NT2/D1 (cell line): ENCODE measurements around the gene SUGP1.

ENCODE experiments used
- DNase-seq: peaks from one replicate; pipeline ENCODE4 v3.0.0-alpha.2; 2011; ENCODE audit warnings: low read depth, low spot score
- H3K27me3 ChIP-seq: 2 replicates; pipeline ENCODE4 v1.6.0; 2011; ENCODE audit warnings: mild to moderate bottlenecking; ENCODE audit not compliant: insufficient read length, insufficient read depth
- H3K36me3 ChIP-seq: 2 replicates; pipeline ENCODE4 v1.6.1; 2011; ENCODE audit warnings: mild to moderate bottlenecking, low read length, mixed read lengths; ENCODE audit not compliant: insufficient read depth, insufficient read length
- H3K4me1 ChIP-seq: 2 replicates; pipeline ENCODE4 v1.5.1; 2011; ENCODE audit not compliant: insufficient read depth, insufficient read length
- H3K4me3 ChIP-seq: 2 replicates; pipeline ENCODE4 v1.5.1; 2011; ENCODE audit warnings: low read depth; ENCODE audit not compliant: insufficient read length
- H3K9ac ChIP-seq: 2 replicates; pipeline ENCODE4 v1.6.0; 2011; ENCODE audit warnings: low read depth; ENCODE audit not compliant: insufficient read length
- H3K9me3 ChIP-seq: 2 replicates; pipeline ENCODE4 v1.5.1; 2011; ENCODE audit warnings: mild to moderate bottlenecking, low read length; ENCODE audit not compliant: insufficient read depth
- SUZ12 ChIP-seq: IDR thresholded peaks from 2 replicates; pipeline ENCODE4 v1.6.1; 2011; ENCODE audit not compliant: insufficient read length, insufficient read depth; ENCODE audit errors: extremely low read depth
- YY1 ChIP-seq: IDR thresholded peaks from 2 replicates; pipeline ENCODE4 v1.6.1; 2011; ENCODE audit not compliant: insufficient read length, insufficient read depth
- ZNF274 ChIP-seq: IDR thresholded peaks from 2 replicates; pipeline ENCODE4 v1.6.1; 2011; ENCODE audit warnings: mild to moderate bottlenecking, low read depth, low read length

Gene SUGP1

GRCh38 chr19:19276851-19277250 is 43.5 kb downstream of the SUGP1 start:
- H3K9me3 ChIP-seq: no peaks in the 10 kb centered on the region
- TF ChIP-seq YY1: no peak
- TF ChIP-seq ZNF274: no peak
- no peak for TF ChIP-seq SUZ12
- peaks cover 11% of the 10 kb centered on the region for H3K4me1 ChIP-seq
- peaks cover 71% of the 10 kb centered on the region for H3K36me3 ChIP-seq
- peaks cover 9% of the 10 kb centered on the region for H3K27me3 ChIP-seq
- DNase-seq: no peak
- no peak overlapping the region for H3K9ac ChIP-seq
- H3K4me3 ChIP-seq: no peak overlapping the region

- Histone ChIP-seq H3K9ac (no peak overlapping the region), H3K9me3 (no peaks in the 10 kb centered on the region), H3K4me3 (no peak overlapping the region), H3K4me1 (peaks cover 11% of the 10 kb centered on the region), H3K27me3 (peaks cover 11% of the 10 kb centered on the region), H3K36me3 (peaks cover 67% of the 10 kb centered on the region)
- TF ChIP-seq SUZ12 (no peak), YY1 (no peak), ZNF274 (no peak)
- DNase-seq: no peak
Measured at GRCh38 chr19:19276386-19276785, 43.9 kb downstream of the SUGP1 start.

DNA sequence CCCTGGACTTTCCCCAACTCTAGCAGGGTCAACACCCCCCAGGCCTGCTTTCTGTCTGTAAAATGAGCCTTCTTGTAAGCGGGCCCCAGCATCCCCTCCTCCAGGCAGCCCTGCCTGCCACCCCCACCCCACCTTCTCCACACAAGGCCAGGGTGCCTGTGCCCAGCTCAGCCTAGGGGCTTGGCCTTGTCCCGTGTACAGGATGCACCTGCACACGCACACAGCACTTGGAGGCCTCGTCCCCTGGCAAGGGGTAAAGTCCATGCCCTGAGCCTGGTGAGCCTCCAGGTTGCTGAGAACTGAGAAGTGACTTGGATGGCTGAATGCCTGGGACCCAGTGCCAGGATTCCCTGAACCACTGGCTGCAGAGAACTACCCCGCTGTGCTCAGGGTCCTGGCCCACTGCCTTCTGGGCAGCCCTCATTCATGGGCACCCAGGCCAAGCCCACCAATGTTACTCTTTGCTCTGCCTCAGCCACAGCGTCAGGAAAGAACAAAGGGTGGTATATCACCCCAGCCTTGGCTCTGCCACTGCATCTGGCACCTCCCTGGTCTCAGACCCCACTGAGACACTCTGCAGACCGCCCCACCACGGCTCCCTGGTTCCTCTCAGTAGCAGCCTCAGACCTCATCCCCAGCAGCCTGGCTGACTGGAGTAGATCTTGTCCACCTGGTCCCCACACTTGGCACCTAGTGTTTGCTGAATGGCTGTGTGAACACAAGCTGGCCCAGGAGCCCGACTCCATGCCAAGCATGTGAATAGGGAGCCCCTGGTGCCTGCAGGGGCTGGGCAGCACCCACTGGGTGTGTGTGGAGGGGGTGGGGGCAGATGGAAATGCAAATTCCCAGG is 45.4 kb downstream of the SUGP1 start:
- peaks cover 52% of the 10 kb centered on the region for H3K36me3 ChIP-seq
- DNase-seq: no peak

DNA sequence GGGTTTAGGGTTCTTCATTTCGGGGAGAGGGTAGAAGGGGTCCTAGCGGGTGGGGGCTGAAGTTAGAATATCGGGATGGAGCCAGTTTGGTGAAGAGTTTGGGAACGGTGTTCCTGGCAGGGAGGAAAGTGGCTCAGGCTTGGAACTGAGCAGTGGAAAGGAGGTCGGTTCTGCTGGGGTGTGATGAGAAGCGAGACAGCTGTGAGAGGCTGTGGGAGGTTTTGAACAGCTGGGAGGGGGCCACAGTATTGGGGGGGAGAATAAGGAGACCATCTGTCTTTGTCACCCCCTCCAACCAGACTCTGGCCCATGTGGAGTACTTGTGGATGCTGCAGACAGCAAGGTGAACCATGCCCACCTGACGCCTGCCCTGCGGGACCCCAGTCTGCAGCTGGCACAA is 46.2 kb downstream of the SUGP1 start:
- no peak overlapping the region for H3K9ac ChIP-seq
- H3K27me3 ChIP-seq: peaks cover 11% of the 10 kb centered on the region
- peaks cover 11% of the 10 kb centered on the region for H3K4me1 ChIP-seq
- no peaks in the 10 kb centered on the region for H3K9me3 ChIP-seq
- no peak overlapping the region for H3K4me3 ChIP-seq
- peaks cover 44% of the 10 kb centered on the region for H3K36me3 ChIP-seq
- TF ChIP-seq ZNF274 (no peak), SUZ12 (no peak), YY1 (no peak)
- no peak for DNase-seq

More for the DNA sequence above, 45.4 kb downstream of the SUGP1 start:
- peak overlapping the region; percentile 12 for H3K9ac ChIP-seq
- TF ChIP-seq YY1: no peak
- no peak for TF ChIP-seq ZNF274
- no peak overlapping the region for H3K4me3 ChIP-seq
- H3K4me1 ChIP-seq: peaks cover 11% of the 10 kb centered on the region
- H3K27me3 ChIP-seq: peaks cover 11% of the 10 kb centered on the region
- no peaks in the 10 kb centered on the region for H3K9me3 ChIP-seq

GRCh38 chr19:19271828-19272599 is 48.3 kb downstream of the SUGP1 start:
- no peak for DNase-seq
- Histone ChIP-seq H3K9me3 (no peaks in the 10 kb centered on the region), H3K27me3 (peaks cover 11% of the 10 kb centered on the region), H3K4me1 (peaks cover 11% of the 10 kb centered on the region), H3K9ac (peak overlapping the region; percentile 85), H3K4me3 (peak overlapping the region; percentile 29), H3K36me3 (peaks cover 24% of the 10 kb centered on the region)
- TF ChIP-seq YY1 (no peak), ZNF274 (no peak), SUZ12 (no peak)

DNA sequence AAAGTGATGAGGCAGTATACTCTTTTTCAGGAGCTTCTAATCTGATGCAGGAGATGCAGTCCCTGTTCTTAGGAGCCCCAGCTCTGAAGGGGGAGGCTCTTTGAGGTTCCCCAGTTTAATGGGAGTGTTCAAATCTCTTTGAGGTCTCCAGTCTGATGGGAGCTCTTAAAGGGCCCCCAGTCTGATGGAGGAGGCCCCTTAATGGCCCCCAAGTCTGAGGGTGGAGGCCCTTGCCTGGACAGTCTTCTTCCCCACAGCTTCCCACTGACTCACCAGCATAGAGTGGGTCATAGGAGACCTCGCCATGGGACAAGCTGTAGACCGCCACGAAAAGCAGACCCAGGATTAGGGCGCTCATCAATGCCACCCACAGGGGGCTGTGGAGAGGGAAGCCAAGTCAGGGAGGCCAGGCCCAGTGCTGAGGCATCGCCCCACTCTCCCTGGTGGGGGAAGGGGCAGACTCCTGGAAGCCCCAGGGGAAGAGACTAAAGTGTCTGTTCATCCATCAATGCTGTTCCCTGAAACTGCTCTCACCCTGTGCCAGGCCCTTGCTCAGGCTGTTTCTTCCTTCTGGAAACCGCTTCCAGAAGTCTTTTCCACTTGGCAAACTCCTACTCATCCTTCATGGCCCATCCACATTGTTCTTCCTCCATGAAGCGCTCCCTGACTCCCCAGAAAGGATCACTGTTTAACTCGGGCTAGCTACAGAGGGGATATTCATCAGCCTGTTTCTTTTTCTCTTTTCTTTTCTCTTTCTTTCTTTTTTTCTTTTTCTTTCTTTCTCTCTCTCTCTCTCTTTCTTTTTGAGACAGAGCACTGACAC is 49.3 kb downstream of the SUGP1 start:
- H3K9me3 ChIP-seq: no peaks in the 10 kb centered on the region
- TF ChIP-seq YY1 (no peak), SUZ12 (no peak), ZNF274 (no peak)
- no peak for DNase-seq

More for the DNA sequence above, 49.3 kb downstream of the SUGP1 start:
- Histone ChIP-seq H3K36me3 (peaks cover 13% of the 10 kb centered on the region), H3K9ac (no peak overlapping the region), H3K4me3 (no peak overlapping the region), H3K4me1 (peaks cover 15% of the 10 kb centered on the region), H3K27me3 (peaks cover 11% of the 10 kb centered on the region)
